A549 treated with ZK216348 at 1 μM for 4 hours (cell line): ENCODE measurements around the gene CCNG1. TPM values are rescaled to one million over a fixed set of nuclear protein-coding genes. Genes with fewer than 3 reads are reported as not detected.

ENCODE experiments used
- total RNA-seq: library from RNA; stranded (reverse); fragments of 200-300 nt; extraction: Qiagen RNA extraction; gene quantifications from 5 replicates; pipeline ENCODE4 v1.2.3, GENCODE V29; 2022; ENCODE audit warnings: low read depth

CCNG1 gene, protein sequence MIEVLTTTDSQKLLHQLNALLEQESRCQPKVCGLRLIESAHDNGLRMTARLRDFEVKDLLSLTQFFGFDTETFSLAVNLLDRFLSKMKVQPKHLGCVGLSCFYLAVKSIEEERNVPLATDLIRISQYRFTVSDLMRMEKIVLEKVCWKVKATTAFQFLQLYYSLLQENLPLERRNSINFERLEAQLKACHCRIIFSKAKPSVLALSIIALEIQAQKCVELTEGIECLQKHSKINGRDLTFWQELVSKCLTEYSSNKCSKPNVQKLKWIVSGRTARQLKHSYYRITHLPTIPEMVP
- total RNA-seq, result 53.5 to 65.8 TPM (median 59.1 TPM) in 5 replicates

DNA sequence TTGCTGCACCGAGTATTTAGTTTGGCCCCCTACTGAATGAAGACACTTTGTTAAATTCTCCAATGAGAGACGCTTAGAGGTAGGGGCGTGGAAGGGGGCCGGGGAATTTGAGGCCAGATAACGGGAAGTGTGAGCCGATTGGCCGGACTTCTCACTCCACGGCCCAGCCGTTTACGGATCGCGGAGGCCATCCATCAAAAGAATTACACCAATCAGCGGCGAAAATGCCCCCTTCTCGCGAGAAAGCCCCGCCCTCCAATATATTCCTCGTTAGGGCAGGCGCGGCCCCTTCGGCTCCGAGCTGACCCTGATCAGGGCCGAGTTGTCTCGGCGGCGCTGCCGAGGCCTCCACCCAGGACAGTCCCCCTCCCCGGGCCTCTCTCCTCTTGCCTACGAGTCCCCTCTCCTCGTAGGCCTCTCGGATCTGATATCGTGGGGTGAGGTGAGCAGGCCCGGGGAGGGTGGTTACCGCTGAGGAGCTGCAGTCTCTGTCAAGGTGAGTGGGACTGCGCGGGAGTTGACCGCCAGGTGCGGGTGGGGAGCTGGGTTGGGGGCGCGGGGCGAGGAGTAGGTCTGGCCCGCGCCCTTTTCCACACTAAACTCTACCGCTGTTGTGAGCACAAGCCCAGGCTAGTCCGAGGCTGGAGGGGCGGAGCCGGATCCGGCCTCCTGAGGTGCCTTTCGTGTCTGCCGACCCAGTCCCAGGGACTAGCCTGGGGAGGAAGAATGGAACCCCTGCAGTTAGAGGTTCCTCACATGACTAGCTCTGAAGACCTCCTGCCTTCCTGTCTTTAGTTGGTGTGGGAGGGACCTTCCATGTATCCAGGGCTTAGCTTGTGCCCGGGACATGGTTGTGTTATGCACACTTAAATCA lies at the start of gene CCNG1:
Gene CCNG1 (plus strand): TSS at position 287 of the 874 bp plus-strand sequence. CDS start 1,662 bp downstream, outside the sequence.

DNA sequence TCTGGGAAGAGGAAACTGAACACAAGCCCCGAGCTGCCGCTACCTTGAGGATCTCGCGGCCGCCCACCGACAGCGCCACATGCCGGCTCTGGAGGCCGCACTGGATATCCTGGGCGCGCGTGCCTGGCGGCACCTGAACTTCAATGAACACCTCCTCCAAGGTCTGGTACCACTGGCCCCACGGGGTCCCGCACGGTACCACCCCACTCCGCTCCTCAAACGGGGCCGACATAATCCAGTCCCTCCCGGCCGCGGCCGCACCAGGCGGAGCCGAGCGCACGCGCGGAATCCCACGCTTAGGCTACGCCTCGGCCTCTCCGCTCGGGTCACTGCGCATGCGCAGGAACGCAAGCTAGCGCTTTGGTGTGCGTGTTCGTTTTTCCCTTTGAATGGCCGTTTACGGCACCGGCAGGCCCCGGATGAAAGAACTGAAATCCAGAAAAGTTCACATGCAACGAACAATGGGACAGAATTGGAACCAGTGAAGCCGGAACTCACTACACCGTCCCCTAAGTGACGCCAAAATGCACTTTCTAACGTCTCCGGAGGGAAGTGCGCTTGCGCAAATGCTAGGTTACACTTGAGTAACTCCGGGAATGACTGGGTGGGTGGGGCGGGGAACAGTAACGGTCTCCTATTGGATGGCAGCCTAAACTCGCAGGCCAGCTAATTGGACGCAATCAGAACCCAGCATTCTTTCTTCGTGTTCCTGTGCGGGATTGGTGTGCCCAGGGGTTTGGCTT lies 22.6 kb downstream of the CCNG1 start, which contains the start of gene NUDCD2:
Gene NUDCD2 (minus strand): TSS at position 284 of the 743 bp plus-strand sequence. CDS start 52 bp downstream, at position 232.

DNA sequence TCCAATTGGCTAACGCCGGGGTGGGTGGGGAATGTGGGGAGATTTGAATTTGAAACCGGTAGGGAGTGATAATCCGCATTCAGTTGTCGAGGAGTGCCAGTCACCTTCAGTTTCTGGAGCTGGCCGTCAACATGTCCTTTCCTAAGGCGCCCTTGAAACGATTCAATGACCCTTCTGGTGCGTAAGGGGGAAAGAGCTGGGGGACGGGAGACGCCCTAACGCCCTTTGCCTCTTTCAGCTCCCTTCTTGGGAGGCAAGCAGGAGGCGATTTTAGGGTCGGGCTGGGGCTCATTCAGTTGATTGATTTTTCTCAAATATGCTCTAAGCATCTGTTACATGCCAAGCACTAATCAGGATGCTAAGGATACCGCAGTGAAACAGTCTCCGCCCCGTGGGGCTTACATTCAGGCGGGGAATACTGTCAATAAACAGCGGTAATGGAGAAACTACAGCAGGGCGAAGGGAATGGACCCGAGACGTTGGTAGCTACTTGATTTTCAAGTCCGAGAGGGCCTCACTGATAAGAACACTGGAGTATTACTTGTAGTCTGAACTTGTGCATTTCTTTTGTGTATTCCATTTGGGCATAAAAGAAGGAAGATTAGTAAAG lies 23.3 kb downstream of the CCNG1 start, which contains the start of gene HMMR:
Gene HMMR (plus strand): TSS at position 71 of the 610 bp plus-strand sequence. CDS start 61 bp downstream, at position 132.

Other genes starting within 250 kb of the CCNG1 start
- 28.4 to 34.9 TPM (median 34.4 TPM) in 5 replicates for gene NUDCD2, start 22.5 kb downstream of the CCNG1 start, total RNA-seq
- 16.3 to 31.5 TPM (median 26.2 TPM) in 5 replicates for gene HMMR, start 23.0 kb downstream of the CCNG1 start, total RNA-seq
- 35.7 to 50.4 TPM (median 44.9 TPM) in 5 replicates for gene MAT2B, start 68.0 kb downstream of the CCNG1 start, total RNA-seq